Fibroblast of gingiva (primary cell): ENCODE results near the gene CLK1.

Experiments
- DNase-seq: peaks from one replicate; pipeline ENCODE4 v3.0.0-alpha.2; 2011; ENCODE audit warnings: low read depth

Gene CLK1

DNA sequence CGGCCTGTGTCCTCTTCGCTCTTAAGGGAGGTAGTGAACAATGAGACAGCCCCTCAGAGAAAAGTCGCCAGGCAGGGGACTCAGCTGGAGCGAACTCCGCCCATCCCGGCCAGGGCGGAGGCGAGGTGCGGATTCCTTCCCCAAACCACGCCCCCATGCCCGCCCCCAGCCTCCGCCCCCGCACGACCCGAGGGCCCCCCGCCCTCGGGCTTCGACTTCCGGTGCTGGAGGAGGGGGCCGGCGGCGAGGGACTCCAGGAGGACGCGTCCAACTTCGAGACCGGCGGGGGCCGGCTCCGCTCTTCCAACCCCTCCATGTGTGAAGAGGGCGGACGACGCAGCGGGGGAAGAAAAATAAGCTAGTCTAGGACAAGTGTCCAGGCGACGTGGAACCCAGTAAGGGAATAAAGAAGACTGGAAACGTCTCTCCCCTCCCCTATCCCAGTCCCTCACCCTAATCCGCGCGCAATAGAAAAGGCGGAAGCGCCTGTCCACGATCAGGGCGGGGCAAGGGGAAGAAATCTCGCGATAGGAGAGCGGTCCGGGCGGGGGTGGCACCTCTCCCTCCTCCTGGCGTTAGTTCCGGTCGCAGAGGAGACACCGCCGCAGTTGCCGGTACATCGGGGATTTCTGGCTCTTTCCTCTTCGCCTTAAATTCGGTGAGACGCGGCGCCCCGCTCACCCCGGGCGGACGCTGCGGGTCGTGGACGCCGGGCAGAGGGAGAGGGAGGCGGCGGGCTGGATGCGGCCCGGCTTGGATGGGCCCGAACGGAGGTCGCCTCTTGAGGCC, 52.9 kb downstream of the CLK1 start, which contains the start of gene BZW1:
Gene BZW1 (plus strand): TSS at position 578 of the 789 bp plus-strand sequence. CDS start 1,308 bp downstream, outside the sequence.
- peak; percentile 98 for DNase-seq

DNA sequence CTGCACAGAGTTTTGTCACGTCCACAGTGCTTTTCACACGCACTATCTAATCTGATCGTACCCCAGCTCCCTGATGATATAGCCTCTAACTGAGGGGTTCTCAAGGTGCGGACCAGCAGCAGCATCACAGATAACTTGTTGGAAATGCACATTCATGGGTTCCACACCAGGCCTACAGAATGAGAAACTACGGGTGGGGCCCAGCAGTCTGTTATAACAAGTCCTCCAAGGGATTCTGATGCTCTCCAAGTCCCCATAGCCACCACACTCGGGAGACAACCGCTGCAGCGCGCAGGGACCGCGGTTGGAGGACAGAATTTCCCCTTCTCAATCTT, 53.5 kb downstream of the CLK1 start:
- no peak for DNase-seq

DNA sequence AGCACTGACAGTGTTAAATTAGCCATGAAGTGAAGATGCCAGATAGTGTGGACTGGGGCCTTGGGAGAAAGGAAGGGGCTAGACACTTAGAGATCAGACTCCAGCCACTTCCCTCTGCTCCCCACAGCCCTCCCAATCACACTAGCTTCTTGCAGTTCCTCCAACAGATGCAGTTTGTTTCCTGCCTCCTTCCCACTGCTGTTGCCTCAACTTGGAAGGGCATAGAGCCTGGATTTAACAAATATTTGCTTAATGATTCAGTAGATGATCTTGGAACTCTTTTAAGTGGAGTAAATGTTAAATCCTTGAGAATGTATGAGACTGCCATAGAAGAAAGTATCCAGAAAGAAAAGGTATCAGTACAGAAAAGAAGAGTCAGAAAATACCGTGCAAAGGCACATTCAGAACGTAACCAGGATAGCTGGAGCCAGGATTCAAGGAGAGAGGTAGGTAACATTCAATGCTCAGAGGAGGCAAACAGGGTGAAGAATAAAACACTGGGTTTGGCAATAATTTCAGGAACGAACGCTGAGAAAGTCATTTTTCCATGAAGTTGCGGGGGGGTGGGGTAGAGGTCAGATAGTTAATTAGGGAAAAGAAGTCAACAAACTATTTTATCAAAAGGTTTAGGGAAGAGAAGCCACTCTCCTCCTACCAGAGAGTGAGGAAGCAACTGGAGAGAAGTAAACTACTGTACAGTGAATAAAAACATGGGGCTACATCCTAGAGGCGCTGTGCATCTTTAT, 54.0 kb downstream of the CLK1 start:
- peak; percentile 87 for DNase-seq

GRCh38 chr2:200809506-200810251, 54.8 kb downstream of the CLK1 start:
- DNase-seq = peak; percentile 37
